ENCODE measurements around the gene UBN1. TPM values are rescaled to one million over a fixed set of nuclear protein-coding genes. Genes with fewer than 3 reads are reported as not detected.

Gene UBN1
- total RNA-seq, 1 donor from 2014 or later = 36.6 TPM

DNA sequence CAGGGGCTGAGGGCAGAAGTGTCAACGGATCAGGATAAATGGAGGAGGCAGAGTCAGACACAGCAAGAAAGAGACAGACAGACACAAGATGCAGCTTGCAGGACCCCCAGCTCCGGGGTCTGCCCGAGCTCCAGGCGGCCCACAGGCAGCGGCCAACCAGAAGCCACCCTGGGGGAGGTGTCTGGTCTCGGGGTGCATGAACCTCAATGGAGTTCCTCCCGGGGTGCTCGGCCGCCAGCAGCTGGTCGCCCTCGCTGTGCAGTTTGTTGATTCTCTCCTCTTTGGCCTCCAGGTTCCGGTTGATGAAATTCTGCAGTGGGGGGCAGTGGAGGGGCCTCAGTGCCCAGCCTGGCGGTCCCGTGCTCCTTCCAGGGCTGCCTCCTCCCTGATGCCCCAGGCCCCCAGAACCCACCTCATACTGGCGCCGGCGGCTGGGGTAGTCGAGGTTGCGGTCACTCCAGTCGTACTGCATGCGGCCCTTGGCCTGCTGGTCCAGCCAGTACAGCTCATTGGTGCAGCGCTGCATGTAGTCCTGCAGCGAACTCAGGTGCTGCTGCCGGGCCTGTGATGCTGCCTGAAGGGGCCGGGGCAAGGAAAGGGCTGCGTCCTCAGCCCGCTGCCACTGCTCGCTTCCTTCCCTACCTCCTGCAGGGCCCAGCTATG lies 51.7 kb downstream of the UBN1 start:
- Histone ChIP-seq H3K27ac (no peak overlapping the region), H3K36me3 (peaks cover 16% of the 10 kb centered on the region), H3K9me3 (no peaks in the 10 kb centered on the region), H3K4me1 (no peaks in the 10 kb centered on the region), H3K4me3 (no peak overlapping the region), H3K27me3 (no peaks in the 10 kb centered on the region)
- TF ChIP-seq, protein P1, sequence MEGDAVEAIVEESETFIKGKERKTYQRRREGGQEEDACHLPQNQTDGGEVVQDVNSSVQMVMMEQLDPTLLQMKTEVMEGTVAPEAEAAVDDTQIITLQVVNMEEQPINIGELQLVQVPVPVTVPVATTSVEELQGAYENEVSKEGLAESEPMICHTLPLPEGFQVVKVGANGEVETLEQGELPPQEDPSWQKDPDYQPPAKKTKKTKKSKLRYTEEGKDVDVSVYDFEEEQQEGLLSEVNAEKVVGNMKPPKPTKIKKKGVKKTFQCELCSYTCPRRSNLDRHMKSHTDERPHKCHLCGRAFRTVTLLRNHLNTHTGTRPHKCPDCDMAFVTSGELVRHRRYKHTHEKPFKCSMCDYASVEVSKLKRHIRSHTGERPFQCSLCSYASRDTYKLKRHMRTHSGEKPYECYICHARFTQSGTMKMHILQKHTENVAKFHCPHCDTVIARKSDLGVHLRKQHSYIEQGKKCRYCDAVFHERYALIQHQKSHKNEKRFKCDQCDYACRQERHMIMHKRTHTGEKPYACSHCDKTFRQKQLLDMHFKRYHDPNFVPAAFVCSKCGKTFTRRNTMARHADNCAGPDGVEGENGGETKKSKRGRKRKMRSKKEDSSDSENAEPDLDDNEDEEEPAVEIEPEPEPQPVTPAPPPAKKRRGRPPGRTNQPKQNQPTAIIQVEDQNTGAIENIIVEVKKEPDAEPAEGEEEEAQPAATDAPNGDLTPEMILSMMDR (IDR thresholded peaks at IDR 0.05) = no peak
- ATAC-seq (no peak), DNase-seq (no peak)
- intact Hi-C loops (cut with DNase I) = no loop called here

DNA sequence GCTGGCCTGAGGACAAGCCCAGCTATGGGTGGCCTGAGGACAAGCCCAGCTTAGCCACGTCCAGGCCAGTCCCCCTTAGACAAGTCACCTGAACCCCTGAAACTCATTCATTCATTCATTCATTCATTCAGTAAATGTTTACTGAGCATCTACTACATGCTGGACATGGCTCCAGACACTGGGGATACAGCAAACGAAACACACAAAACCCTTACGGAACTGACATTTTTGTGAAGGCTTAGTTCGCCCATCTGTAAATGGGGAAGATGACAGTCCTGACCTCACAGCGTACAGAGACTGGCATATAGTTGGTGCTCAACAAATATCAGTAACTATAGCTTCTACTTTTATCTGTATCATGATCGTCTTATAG lies 52.2 kb downstream of the UBN1 start:
- Histone ChIP-seq H3K36me3 (peaks cover 16% of the 10 kb centered on the region), H3K9me3 (no peaks in the 10 kb centered on the region), H3K27me3 (no peaks in the 10 kb centered on the region), H3K27ac (no peak overlapping the region), H3K4me3 (no peak overlapping the region), H3K4me1 (no peaks in the 10 kb centered on the region)
- ATAC-seq (no peak), DNase-seq (no peak)
- intact Hi-C loops (cut with DNase I) = no loop called here
- TF ChIP-seq, protein P1 (IDR thresholded peaks at IDR 0.05) = no peak

DNA sequence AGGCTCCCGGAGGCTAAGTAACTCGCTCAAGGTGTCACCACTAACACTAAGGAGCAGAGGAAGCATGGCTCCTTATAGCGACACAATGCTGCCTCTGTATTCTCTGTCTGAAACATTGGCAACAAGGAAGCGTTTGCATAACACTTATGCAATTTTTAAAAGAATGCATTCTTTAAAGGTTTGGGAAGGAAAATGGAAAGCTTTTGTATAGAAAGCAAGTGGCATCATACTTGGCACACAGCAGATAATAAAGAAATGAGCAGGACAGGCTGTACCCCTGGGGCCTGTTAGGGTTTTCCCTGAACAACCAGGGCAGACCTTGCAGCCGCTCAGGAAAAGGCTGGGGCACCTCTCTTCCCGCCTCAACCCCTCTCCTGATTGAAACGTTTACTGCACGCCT lies 52.8 kb downstream of the UBN1 start:
- H3K27me3 ChIP-seq = no peaks in the 10 kb centered on the region
- H3K4me3 ChIP-seq = no peak overlapping the region
- H3K9me3 ChIP-seq = no peaks in the 10 kb centered on the region
- peaks cover 12% of the 10 kb centered on the region for H3K36me3 ChIP-seq
- intact Hi-C loops (cut with DNase I) = no loop called here
- TF ChIP-seq, protein P1 (IDR thresholded peaks at IDR 0.05) = no peak
- no peak for DNase-seq
- no peak overlapping the region for H3K27ac ChIP-seq
- H3K4me1 ChIP-seq = no peaks in the 10 kb centered on the region
- no peak for ATAC-seq

DNA sequence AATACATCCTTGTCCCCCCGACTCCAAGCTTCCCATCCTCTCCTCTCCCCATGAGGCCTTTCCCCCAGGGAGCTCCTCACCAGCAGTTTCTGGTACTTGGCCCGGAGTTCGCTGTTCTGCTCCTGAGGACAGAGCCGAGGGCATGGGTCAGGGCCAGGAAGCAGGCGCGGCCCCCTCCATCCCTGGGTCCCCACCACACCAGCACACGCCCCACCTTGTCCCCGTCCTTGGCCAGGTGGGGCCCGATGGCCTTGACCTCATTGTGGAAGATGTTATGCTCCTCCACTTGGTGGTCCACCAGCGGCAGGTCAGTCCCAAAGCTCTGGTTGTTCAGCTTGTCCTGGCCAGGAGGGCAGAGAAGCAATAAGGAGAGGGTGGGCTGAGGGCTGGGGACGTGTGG lies 53.5 kb downstream of the UBN1 start:
- intact Hi-C loops (cut with DNase I) = no loop called here
- Histone ChIP-seq H3K4me1 (no peaks in the 10 kb centered on the region), H3K9me3 (no peaks in the 10 kb centered on the region), H3K4me3 (no peak overlapping the region), H3K27ac (no peak overlapping the region), H3K36me3 (peaks cover 8% of the 10 kb centered on the region), H3K27me3 (no peaks in the 10 kb centered on the region)
- DNase-seq = no peak
- TF ChIP-seq, protein P1 (IDR thresholded peaks at IDR 0.05) = no peak
- ATAC-seq = no peak

DNA sequence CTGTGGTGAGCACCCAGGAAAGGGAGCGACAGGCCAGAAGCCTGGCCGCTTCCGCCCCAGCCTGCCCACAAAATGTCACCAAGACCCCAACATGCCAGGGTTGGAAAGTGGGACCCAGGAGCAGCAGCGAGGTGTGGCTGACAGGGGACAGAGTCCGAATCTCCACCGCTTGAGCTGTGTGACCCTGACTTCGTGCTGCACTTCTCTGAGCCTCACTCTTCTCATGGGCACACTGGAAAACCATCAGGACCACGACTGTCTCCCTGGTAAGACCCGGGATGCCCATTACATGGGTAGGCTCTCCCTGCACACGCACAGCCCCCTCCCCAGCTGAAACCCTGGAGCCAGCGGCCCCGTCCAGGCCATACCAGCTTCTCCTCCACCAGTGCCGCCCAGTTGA lies 54.8 kb downstream of the UBN1 start:
- TF ChIP-seq, protein P1 (IDR thresholded peaks at IDR 0.05) = no peak
- H3K4me1 ChIP-seq = no peaks in the 10 kb centered on the region
- peaks cover 8% of the 10 kb centered on the region for H3K36me3 ChIP-seq
- ATAC-seq (no peak), DNase-seq (no peak)
- no peak overlapping the region for H3K4me3 ChIP-seq
- no peak overlapping the region for H3K27ac ChIP-seq
- intact Hi-C loops (cut with DNase I) = no loop called here
- no peaks in the 10 kb centered on the region for H3K9me3 ChIP-seq
- no peaks in the 10 kb centered on the region for H3K27me3 ChIP-seq
